ENCODE data around the gene AQP9. TPM values are rescaled to one million over a fixed set of nuclear protein-coding genes. Genes with fewer than 3 reads are reported as not detected.

The AQP9 gene
- total RNA-seq, 2 experiments from 2014 or later: not detected

- peaks cover 8% of the 10 kb centered on the region for H3K27me3 Mint-ChIP-seq (ENCODE audit: low read depth)
- no peak for DNase-seq
- H3K9me3 Mint-ChIP-seq: no peaks in the 10 kb centered on the region
- H3K36me3 Mint-ChIP-seq (ENCODE audit: low read depth): no peaks in the 10 kb centered on the region
- intact Hi-C loops (cut with micrococcal nuclease): no loop called here
- no peak overlapping the region for H3K4me3 Mint-ChIP-seq
- CTCF ChIA-PET: no interaction called here
- H3K4me1 Mint-ChIP-seq (ENCODE audit: low read depth): no peaks in the 10 kb centered on the region
- no peak overlapping the region for H3K27ac Mint-ChIP-seq
These were observed 19.9 kb upstream of the AQP9 start for GRCh38 chr15:58118272-58118671.

GRCh38 chr15:58119016-58119415, 19.2 kb upstream of the AQP9 start:
- H3K27ac Mint-ChIP-seq: no peak overlapping the region
- no peaks in the 10 kb centered on the region for H3K4me1 Mint-ChIP-seq (ENCODE audit: low read depth)
- intact Hi-C loops (cut with micrococcal nuclease): no loop called here
- peaks cover under 1% of the 10 kb centered on the region for H3K36me3 Mint-ChIP-seq (ENCODE audit: low read depth)
- peaks cover 1% of the 10 kb centered on the region for H3K9me3 Mint-ChIP-seq
- no peak overlapping the region for H3K4me3 Mint-ChIP-seq
- DNase-seq: no peak
- peaks cover 9% of the 10 kb centered on the region for H3K27me3 Mint-ChIP-seq (ENCODE audit: low read depth)
- CTCF ChIA-PET: no interaction called here

GRCh38 chr15:58124585-58124984, 13.6 kb upstream of the AQP9 start:
- Mint-ChIP-seq H3K4me1 (ENCODE audit: low read depth) (no peaks in the 10 kb centered on the region), H3K27ac (no peak overlapping the region)

GRCh38 chr15:58125333-58125732, 12.8 kb upstream of the AQP9 start:
- Mint-ChIP-seq H3K9me3 (peaks cover 5% of the 10 kb centered on the region), H3K4me1 (ENCODE audit: low read depth) (no peaks in the 10 kb centered on the region), H3K27ac (no peak overlapping the region), H3K27me3 (ENCODE audit: low read depth) (peaks cover 15% of the 10 kb centered on the region), H3K4me3 (no peak overlapping the region), H3K36me3 (ENCODE audit: low read depth) (peaks cover 2% of the 10 kb centered on the region)
- intact Hi-C loops (cut with micrococcal nuclease): no loop called here
- no peak for DNase-seq
- CTCF ChIA-PET: no interaction called here

More at GRCh38 chr15:58124585-58124984, 13.6 kb upstream of the AQP9 start:
- Mint-ChIP-seq H3K27me3 (ENCODE audit: low read depth) (peaks cover 15% of the 10 kb centered on the region), H3K9me3 (peaks cover 5% of the 10 kb centered on the region), H3K4me3 (no peak overlapping the region), H3K36me3 (ENCODE audit: low read depth) (peaks cover 2% of the 10 kb centered on the region)
- DNase-seq: no peak
- intact Hi-C loops (cut with micrococcal nuclease): no loop called here
- CTCF ChIA-PET: no interaction called here

GRCh38 chr15:58134886-58135285, 3.3 kb upstream of the AQP9 start:
- Mint-ChIP-seq H3K9me3 (no peaks in the 10 kb centered on the region), H3K27ac (no peak overlapping the region), H3K27me3 (ENCODE audit: low read depth) (no peaks in the 10 kb centered on the region), H3K36me3 (ENCODE audit: low read depth) (no peaks in the 10 kb centered on the region), H3K4me3 (no peak overlapping the region), H3K4me1 (ENCODE audit: low read depth) (no peaks in the 10 kb centered on the region)
- intact Hi-C loops (cut with micrococcal nuclease): no loop called here
- no peak for DNase-seq
- CTCF ChIA-PET: no interaction called here

- Mint-ChIP-seq H3K27ac (no peak overlapping the region), H3K4me3 (no peak overlapping the region), H3K4me1 (ENCODE audit: low read depth) (no peaks in the 10 kb centered on the region), H3K36me3 (ENCODE audit: low read depth) (no peaks in the 10 kb centered on the region), H3K27me3 (ENCODE audit: low read depth) (no peaks in the 10 kb centered on the region), H3K9me3 (no peaks in the 10 kb centered on the region)
- intact Hi-C loops (cut with micrococcal nuclease): no loop called here
- CTCF ChIA-PET: no interaction called here
- DNase-seq: no peak
These were observed 2.5 kb upstream of the AQP9 start for GRCh38 chr15:58135511-58136174.

- Mint-ChIP-seq H3K4me3 (no peak overlapping the region), H3K36me3 (ENCODE audit: low read depth) (no peaks in the 10 kb centered on the region), H3K27ac (no peak overlapping the region), H3K27me3 (ENCODE audit: low read depth) (no peaks in the 10 kb centered on the region), H3K4me1 (ENCODE audit: low read depth) (no peaks in the 10 kb centered on the region), H3K9me3 (no peaks in the 10 kb centered on the region)
- CTCF ChIA-PET: no interaction called here
- DNase-seq: no peak
- intact Hi-C loops (cut with micrococcal nuclease): no loop called here
These were observed 1.4 kb upstream of the AQP9 start for GRCh38 chr15:58136731-58137130.

- Mint-ChIP-seq H3K9me3 (no peaks in the 10 kb centered on the region), H3K36me3 (ENCODE audit: low read depth) (no peaks in the 10 kb centered on the region), H3K27ac (no peak overlapping the region), H3K27me3 (ENCODE audit: low read depth) (no peaks in the 10 kb centered on the region), H3K4me1 (ENCODE audit: low read depth) (no peaks in the 10 kb centered on the region), H3K4me3 (no peak overlapping the region)
- no peak for DNase-seq
- intact Hi-C loops (cut with micrococcal nuclease): no loop called here
- CTCF ChIA-PET: no interaction called here
These were observed 495 bp upstream of the AQP9 start for GRCh38 chr15:58137686-58138085.

- H3K4me1 Mint-ChIP-seq (ENCODE audit: low read depth): no peaks in the 10 kb centered on the region
- H3K9me3 Mint-ChIP-seq: no peaks in the 10 kb centered on the region
- intact Hi-C loops (cut with micrococcal nuclease): no loop called here
- no peak overlapping the region for H3K27ac Mint-ChIP-seq
- H3K4me3 Mint-ChIP-seq: no peak overlapping the region
- H3K36me3 Mint-ChIP-seq (ENCODE audit: low read depth): no peaks in the 10 kb centered on the region
- CTCF ChIA-PET: no interaction called here
- peaks cover 2% of the 10 kb centered on the region for H3K27me3 Mint-ChIP-seq (ENCODE audit: low read depth)
- no peak for DNase-seq
These were observed 1.3 kb downstream of the AQP9 start for GRCh38 chr15:58139276-58139988.

- Mint-ChIP-seq H3K27me3 (ENCODE audit: low read depth) (peaks cover 4% of the 10 kb centered on the region), H3K4me1 (ENCODE audit: low read depth) (no peaks in the 10 kb centered on the region), H3K27ac (no peak overlapping the region), H3K36me3 (ENCODE audit: low read depth) (no peaks in the 10 kb centered on the region), H3K4me3 (no peak overlapping the region), H3K9me3 (no peaks in the 10 kb centered on the region)
- intact Hi-C loops (cut with micrococcal nuclease): no loop called here
- no peak for DNase-seq
- CTCF ChIA-PET: no interaction called here
These were observed 1.9 kb downstream of the AQP9 start for GRCh38 chr15:58139989-58140522.

- intact Hi-C loops (cut with micrococcal nuclease): no loop called here
- Mint-ChIP-seq H3K27ac (no peak overlapping the region), H3K4me3 (no peak overlapping the region), H3K9me3 (no peaks in the 10 kb centered on the region), H3K4me1 (ENCODE audit: low read depth) (no peaks in the 10 kb centered on the region), H3K36me3 (ENCODE audit: low read depth) (no peaks in the 10 kb centered on the region), H3K27me3 (ENCODE audit: low read depth) (peaks cover 4% of the 10 kb centered on the region)
- DNase-seq: no peak
- CTCF ChIA-PET: no interaction called here
These were observed 3.7 kb downstream of the AQP9 start for GRCh38 chr15:58141894-58142293.

- Mint-ChIP-seq H3K27me3 (ENCODE audit: low read depth) (peaks cover 4% of the 10 kb centered on the region), H3K4me3 (no peak overlapping the region), H3K9me3 (no peaks in the 10 kb centered on the region), H3K4me1 (ENCODE audit: low read depth) (no peaks in the 10 kb centered on the region), H3K27ac (no peak overlapping the region), H3K36me3 (ENCODE audit: low read depth) (no peaks in the 10 kb centered on the region)
- DNase-seq: no peak
- intact Hi-C loops (cut with micrococcal nuclease): no loop called here
- CTCF ChIA-PET: no interaction called here
These were observed 4.8 kb downstream of the AQP9 start for GRCh38 chr15:58142827-58143461.

GRCh38 chr15:58145606-58146005, 7.4 kb downstream of the AQP9 start:
- intact Hi-C loops (cut with micrococcal nuclease): no loop called here
- DNase-seq: no peak
- no peak overlapping the region for H3K27ac Mint-ChIP-seq
- H3K9me3 Mint-ChIP-seq: no peaks in the 10 kb centered on the region
- peaks cover 4% of the 10 kb centered on the region for H3K27me3 Mint-ChIP-seq (ENCODE audit: low read depth)
- no peaks in the 10 kb centered on the region for H3K4me1 Mint-ChIP-seq (ENCODE audit: low read depth)
- no peaks in the 10 kb centered on the region for H3K36me3 Mint-ChIP-seq (ENCODE audit: low read depth)
- CTCF ChIA-PET: no interaction called here
- H3K4me3 Mint-ChIP-seq: no peak overlapping the region
